NCI-H1092 treated with DMSO at 0.1 percent for 48 hours (cell line): ENCODE measurements around the gene ADM5.

Experiments
- DNase-seq: peaks from one replicate; lab custom pipeline; 2025; lab: John Stamatoyannopoulos, UW

Gene ADM5

DNA sequence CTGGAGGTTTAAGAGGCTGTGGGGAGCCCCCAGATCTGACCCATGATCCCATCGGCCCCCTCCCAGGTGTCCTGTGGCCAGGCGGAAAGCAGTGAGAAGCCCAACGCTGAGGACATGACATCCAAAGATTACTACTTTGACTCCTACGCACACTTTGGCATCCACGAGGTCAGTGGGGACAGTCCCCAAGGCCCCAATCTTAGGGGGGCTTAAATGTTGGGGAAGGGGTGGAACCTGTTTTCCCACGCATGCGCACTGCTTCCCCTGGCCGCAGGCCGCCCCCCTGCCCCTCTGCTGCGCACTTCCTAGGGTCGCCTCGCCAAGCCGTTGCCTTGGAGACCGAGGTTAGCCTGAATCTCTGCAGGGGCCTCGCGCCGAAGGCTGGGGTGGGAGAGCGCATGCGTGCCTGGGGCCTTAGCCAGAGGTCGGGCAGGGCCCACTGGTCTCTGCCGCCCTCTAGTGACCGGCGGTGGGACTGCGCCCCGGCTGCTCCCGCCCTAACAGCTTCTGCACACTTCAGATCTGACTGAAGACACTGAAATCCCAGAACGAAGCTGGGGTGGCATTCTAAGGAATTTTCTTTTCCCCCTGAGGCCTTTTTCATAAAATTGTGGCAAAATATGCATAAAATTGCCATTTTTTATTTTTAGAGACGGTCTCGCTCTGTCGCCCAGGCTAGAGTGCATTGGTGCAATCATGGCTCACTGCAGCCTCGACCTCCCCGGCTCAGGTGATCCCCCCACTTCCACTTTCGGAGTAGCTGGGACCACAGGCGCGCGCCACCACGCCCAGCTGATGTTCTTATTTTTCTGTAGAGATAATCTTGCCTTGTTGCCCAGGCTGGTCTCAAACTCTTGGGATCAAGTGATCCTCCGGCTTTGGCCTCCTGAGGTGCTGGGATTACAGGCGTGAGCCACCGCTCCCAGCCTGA lies 8.7 kb upstream of the ADM5 start:
- peak; percentile 88 for DNase-seq

GRCh38 chr19:49681830-49682229 lies 7.6 kb upstream of the ADM5 start:
- DNase-seq = no peak

DNA sequence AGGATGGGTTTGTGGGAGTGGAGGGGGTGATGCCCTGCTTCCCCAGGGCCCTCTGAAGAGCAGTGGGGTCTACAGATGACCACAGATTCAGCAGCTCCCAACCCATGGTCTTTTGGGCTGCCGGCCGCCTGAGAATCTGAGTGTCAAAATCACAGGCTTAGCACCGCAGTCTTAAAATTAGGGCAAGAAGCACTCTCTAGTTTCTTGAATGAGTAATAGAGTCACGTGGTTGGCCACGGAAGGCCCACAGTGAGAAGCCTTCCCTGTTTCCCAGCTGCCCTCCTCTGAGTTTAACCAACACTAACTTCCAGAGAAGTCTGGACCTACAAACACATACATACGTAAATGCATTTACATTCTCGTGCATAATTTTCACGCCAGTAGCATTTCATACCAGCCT lies 7.1 kb upstream of the ADM5 start:
- no peak for DNase-seq

DNA sequence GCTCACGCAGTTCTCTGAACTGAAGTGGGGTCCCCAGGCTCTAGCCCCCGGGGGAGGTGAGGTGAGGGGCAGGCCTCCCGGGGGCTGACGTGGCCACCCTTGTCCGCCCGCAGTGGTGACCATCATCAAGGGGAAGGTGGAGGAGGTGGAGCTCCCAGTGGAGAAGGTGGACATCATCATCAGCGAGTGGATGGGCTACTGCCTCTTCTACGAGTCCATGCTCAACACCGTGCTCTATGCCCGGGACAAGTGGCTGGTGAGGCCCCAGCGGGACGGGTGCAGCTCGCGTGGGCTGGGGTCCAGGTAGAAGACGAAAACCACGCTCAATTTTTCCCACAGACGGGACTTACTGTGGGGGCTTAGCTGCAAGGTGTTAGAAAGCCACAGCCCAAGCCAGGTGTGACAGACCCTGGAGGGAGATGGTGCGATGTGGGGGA lies 5.6 kb upstream of the ADM5 start:
- no peak for DNase-seq

- no peak for DNase-seq
Measured at GRCh38 chr19:49684251-49684982, 5.0 kb upstream of the ADM5 start.

DNA sequence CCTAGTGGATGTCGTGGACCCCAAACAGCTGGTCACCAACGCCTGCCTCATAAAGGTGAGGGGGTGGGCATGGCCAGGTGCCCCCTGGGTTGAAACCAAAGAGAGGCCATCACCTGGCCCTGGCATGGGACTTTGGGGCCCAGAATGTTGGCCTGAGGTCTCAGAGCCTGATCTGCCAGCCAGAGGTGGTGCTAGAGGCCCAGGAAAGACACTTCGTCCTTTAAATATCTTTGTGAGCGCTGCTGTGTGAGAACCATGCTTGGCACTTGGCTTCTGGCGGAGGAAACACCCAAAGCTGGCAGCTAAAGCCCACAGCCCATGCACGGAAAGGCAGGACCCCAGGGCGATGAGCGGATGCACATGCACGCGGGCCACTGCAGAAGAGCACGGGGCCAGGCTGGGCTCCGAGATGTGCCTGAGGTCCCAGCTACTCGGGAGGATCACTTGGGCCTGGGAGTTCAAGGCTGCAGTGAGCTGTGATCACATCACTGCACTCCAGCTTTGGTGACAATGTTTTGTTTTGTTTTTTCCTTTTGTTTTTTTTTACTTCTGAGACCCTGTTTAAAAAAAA lies 4.3 kb upstream of the ADM5 start:
- DNase-seq = no peak

GRCh38 chr19:49685845-49686332 lies 3.5 kb upstream of the ADM5 start:
- no peak for DNase-seq

DNA sequence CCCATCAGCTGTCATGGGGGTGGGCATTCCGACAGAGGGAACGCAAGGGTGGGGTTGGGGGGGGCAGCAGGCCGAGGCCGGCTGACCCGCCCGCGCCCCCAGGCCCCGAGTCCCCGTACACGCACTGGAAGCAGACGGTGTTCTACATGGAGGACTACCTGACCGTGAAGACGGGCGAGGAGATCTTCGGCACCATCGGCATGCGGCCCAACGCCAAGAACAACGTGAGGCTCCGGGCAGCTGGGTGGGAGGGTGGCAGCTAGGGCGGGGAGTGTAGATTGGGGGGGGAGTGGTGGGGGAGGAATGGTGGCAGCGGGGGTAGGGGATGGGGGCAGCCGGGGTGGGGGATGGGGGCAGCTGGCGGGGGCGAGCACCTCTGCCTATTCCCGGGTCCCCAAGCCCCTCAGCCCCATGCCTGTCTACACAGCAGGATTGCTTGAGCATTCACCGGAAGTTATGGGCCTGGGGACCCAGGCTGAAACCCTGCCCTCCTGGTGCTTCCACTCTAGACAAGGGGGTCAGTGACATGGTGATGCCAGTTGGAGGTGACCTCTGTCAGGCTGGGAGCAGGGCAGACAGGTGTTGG lies 2.8 kb upstream of the ADM5 start:
- no peak for DNase-seq

- DNase-seq = no peak
Measured at GRCh38 chr19:49687150-49687549, 2.2 kb upstream of the ADM5 start.

DNA sequence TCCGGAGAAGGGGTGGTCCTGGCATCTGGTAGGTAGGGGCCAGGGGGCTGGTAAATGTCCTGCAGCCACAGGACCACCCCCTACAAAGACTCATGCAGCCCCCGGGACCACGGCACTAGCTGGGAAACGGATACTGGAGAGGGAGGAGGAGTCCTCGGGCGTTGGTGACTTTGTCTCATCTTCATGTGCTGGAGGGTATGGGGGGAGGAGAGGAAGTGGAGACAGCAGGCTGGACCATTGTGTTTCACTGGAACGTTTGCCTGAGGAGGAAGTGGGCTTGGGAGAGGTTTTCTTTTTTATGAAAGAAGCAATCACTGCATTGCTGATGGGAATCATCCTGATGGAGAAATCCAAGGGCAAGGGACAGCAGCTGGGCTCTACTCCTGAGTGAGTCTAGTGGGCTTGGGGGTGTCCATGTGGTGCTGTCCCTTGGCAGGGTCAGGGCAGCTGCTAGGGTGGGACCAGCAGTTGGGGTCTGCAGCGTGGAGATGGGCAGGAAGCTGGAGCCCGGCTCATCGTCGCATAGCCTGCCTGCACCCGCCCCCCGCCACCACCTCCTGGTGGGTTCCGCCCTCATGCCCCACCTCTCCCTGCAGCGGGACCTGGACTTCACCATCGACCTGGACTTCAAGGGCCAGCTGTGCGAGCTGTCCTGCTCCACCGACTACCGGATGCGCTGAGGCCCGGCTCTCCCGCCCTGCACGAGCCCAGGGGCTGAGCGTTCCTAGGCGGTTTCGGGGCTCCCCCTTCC lies 1.7 kb upstream of the ADM5 start:
- no peak for DNase-seq

DNA sequence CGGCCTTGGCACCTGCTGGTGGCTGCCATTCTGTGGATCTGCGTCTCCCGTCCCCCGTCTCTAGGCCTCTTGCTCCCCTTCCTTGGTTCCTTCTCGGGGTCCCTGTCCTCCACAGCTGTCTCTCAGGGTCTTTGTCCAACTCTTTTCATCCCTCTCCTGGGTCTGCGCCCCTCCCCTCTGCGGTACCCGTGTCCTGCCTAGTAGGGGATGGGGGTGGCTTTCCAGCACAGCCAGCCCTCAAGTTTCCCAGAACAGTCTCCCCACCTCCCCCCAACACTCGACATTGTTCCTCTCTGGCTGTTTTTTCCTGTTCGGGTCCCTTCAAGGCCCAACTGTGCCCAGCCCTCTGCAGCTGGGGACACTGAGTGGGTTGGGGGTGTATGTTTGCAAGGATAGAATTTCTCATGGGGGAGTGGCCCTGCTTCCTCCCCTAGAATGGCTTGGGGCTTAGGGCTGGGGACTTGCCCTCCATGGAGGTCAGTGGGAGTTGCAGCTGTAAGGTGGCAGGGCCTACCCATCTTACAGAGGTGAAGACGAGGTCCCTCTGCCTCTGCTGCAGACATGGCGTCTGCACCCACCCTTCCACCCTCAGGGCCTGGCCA lies 762 bp upstream of the ADM5 start:
- no peak for DNase-seq

GRCh38 chr19:49690079-49690655 lies 773 bp downstream of the ADM5 start:
- peak; percentile 53 for DNase-seq

GRCh38 chr19:49690656-49691242 lies 1.4 kb downstream of the ADM5 start, which contains the start of gene CPT1C:
CPT1C (plus strand) TSS chr19:49691116; CDS start chr19:49692253, 1,137 bp downstream.
- DNase-seq = peak; percentile 89

DNA sequence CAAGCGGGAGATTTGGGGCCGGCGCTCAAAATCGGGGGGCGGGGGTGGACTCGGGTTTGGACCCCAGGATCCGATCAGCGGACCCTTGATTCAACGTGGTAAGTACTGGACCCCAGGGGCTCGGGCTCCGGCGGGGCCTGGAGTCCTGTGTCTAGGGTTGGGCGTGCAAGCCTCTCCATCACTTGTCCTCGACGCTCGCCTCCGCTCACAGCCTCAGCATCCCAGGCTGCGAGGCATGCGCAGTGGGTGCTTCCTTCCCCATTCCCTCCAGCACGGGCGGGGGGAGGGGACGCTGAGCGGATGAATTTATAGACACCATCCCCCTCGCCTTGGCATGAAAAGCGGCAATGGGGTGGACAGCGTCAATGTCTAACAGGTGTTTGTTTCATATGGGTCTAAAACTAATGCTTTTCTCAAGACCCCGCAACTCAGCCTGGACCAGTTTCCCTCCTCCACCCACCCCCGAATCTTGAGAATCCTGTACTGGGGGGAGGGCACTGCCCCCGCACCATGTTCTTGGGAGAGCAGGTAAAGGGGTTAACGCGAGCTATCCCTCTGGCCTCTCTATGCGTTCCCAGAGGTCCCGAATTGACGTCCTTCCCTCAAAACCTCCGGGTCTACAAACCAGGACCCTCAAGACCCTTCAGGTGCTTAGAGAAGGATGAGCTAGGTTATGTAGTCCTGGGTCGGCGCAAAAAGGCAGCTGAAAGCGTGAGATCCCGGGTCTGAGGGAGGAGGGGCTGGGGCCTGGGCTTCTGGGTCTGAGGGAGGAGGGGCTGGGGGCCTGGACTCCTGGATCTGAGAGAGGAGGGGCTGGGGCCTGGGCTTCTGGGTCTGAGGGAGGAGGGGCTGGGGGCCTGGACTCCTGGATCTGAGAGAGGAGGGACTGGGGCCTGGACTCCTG lies 2.1 kb downstream of the ADM5 start:
- DNase-seq = peak; percentile 60

GRCh38 chr19:49692147-49692506 lies 2.7 kb downstream of the ADM5 start:
- no peak for DNase-seq

- DNase-seq = no peak
Measured at GRCh38 chr19:49696115-49696514, 6.7 kb downstream of the ADM5 start.

GRCh38 chr19:49696865-49697264 lies 7.5 kb downstream of the ADM5 start:
- DNase-seq = no peak

GRCh38 chr19:49699364-49699763 lies 10.0 kb downstream of the ADM5 start:
- DNase-seq = no peak

GRCh38 chr19:49700563-49700962 lies 11.2 kb downstream of the ADM5 start:
- no peak for DNase-seq
